Activated CD8-positive, alpha-beta memory T cell treated with anti-CD3 and anti-CD28 coated beads for 4 hours (primary cell): ENCODE measurements around the gene SPRY1.

Experiments
- DNase-seq, 2 donors: peaks; one replicate each; pipeline ENCODE4 v3.0.0-alpha.2; 2020; ENCODE audit warnings: low read depth in 2 of 2

Gene SPRY1

DNA sequence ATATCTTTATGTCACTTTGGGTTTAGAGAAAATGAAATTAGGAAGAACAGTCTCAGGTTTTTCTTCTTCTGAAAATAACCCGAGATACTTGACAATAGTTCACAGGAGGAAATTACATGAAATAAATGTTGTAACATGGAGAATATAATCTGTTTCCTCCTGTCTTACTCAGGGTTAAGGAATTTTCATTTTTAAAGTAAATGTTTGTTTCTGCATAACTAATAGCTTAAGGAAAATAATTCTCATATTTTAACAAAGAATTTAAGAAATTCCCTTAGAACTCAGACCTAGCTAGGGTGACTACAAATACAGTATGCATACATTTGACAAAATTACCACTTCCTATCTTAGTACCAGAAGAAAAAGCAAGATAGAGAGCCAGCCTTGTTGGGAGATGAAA, 17.2 kb upstream of the SPRY1 start:
- no peak for DNase-seq

DNA sequence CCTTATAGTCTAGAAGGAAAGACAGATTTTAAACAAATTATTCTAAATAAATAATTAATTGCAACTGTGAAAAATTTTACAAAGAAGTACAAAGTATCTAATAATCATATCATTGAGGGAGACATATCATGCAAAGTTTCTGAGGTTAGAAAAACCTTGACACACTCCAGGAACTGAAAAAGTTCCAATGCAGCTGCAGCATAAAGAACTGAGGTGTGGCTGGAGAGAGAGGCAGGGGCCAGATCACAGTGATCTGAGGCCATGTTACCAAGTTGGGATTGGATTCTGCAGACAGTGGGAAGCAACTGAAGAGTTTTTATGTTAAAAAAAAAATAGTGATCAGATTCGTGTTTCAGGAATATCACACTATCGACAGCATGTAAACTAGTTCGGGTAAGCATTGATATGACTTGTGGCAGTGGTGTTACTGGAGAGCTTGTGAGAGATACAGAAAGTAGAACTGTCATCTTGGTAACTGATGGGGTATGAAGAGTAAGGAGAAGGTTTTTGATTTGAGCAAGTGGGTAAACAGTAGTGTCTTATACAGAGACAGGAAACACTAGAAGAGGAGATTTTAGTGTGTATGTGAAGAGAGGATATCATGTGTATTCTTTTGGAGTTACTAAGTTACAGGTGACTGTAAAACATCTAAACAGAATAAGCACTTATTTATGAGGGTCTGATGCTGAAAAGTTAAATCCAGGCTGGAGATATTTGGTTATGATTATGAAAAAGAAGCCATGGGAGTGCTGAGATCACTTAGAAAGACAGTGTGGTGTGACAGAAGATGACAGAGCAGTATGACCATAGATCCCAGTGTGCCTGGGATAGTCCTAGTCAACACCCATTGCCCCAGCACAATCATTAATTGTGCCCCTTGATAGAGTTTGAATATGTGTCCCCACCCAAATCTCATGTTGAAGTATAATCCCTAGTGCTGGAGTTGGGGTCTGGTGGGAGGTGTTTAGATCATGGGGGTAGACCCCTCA, 15.6 kb upstream of the SPRY1 start:
- no peak for DNase-seq

- no peak for DNase-seq
Observed at GRCh38 chr4:123381996-123382395, 14.6 kb upstream of the SPRY1 start.

GRCh38 chr4:123383566-123383965, 13.0 kb upstream of the SPRY1 start:
- no peak for DNase-seq

DNA sequence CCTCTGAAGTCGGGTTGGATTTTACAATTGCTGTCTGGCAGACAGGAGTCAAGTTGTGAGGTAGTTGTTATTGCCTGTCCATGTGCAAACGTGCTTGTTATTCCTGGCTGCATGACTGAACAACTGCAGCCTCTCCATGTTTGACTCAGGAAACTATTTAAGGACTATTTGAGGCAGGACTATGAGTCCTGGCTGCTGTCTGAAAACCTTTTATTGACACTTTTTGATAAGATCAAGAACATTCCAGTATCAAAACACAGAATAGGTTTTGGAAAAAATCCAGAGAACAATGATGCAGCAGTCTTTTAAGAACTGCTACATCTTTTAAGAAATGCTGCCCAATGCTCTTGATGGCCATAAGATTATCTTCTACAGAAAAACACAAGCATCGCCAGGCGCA, 10.0 kb upstream of the SPRY1 start:
- no peak for DNase-seq

GRCh38 chr4:123390846-123391456, 5.6 kb upstream of the SPRY1 start:
- DNase-seq: no peak

DNA sequence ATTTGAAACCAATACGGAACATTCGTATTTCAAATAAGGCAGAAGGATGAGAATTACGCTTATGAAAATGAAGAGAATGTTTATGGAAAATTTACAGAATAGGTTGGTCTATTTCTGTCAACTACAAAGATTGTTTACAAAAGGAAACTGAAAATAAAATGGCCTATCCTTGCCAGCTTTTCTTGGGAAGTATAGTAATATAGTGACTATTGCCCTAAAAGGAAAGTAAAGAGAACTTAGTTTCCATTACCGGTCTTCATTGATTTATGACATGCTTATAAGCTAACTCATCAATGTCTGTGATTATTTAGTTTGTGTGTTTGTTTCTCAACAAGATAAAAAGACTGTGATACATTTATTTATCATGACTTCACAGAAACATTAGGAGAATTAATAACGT, 2.9 kb upstream of the SPRY1 start:
- no peak for DNase-seq

- DNase-seq: peak in 1 of 2 donors; percentile 24
Observed at GRCh38 chr4:123397144-123398065, 810 bp downstream of the SPRY1 start.

DNA sequence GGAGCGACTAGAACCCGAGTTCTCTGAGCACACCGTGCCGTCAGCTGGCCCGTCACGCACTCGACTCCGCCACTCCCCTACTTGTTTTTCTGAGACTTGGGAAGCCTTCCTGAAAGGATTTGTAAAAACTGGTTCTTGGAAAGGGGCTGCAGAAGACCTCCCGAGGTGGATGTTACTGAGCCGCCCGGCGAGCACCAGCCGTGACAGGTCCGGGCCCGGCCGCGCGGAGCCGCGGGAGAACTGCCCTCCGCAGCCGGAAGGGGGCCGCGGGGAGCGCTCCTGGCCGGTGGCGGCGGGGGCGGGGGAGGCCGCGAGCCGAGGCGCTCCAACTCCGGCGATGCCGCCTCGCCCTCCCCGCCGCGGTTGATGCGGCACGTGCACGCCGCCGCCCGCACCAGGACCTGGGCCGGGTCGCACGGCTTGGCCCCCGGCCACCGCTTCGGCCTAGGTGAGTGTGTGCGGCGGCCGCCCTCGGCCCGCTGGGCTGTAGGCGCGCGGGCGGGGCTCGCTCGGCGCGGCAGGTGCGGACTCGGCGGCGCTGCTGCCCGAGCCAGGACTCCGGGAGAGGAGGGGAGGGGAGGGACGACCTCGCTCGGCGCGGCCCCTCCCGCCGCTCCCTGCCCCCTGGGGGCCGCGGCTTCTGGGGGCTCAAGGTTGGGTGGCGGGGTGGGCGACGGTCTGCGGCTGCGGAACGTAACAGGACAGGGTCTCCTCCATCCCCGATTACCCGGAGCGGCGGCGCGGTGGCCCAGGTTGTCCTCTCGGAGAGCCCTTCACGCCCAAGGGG, 1.7 kb downstream of the SPRY1 start:
- DNase-seq: peak; percentile 20 to 31

DNA sequence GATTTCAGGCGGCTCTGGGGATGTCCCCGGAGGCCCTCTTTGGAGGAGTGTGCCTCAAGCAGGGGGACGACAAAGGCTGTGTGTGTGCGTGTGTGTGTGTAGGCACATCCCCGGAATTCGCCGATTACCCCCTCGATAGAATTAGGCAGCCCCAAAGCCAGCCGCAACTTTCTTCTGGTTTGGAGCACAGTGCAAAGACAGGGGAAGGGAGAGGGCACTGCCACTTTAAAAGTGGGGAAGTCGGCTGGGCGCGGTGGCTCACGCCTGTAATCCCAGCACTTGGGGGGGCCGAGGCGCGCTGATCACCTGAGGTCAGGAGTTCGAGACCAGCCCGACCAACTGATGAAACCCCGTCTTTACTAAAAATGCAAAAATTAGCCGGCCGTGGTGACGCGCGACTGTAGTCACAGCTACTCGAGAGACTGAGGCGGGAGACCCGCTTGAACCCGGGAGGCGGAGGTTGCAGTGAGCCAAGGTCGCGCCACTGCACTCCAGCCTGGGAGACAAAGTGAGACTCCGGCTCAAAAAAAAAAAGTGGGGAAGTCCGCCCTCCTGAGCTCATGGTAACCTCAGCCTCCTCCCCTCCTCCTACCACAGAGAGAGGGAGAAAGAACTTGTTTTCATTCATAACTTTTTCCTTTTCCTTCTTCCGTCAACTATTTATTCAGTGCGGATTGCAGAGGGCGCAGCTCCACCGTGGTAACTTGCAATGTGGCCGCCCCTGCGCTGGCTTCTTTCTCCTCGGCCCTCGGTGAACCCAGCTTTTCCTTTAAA, 2.4 kb downstream of the SPRY1 start:
- DNase-seq: peak; percentile 20 to 36

DNA sequence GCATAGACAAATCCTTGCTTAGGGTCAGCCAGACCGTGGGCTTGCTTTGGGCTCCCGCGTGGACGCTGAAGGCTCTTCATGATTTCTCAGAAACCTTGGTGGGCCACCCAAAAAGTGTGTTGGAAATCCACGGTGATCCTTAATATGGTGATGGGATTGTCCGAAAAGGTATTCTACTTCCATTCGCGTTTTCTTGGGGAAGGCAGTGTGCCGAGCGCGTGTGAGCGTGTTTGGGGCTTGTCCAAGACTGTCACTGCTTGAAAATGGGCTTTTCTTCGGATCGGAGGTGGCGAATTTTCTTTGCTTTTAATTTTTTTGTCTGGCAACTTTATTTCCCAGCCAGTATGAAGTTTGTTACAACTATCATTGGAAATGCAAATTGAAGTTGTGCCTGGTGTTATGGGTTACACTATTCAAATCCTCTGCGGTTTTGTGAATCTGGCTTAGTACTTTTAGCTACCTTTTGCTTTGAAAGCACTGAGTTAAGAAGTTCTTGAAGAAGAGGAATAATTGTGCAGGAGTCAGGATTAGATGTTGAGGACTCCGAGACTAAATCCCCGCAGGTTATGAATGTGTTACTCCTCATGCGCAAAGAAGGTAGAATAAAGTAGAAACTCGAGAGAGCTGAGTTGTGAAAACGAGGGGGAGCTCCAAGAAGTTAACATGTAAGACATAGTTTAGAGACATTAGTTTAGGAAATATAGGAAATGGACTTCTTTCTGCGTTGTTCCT, 3.2 kb downstream of the SPRY1 start:
- DNase-seq: no peak

GRCh38 chr4:123401271-123402120, 4.9 kb downstream of the SPRY1 start:
- DNase-seq: no peak

- DNase-seq: no peak
Observed at GRCh38 chr4:123402121-123402465, 5.5 kb downstream of the SPRY1 start.

DNA sequence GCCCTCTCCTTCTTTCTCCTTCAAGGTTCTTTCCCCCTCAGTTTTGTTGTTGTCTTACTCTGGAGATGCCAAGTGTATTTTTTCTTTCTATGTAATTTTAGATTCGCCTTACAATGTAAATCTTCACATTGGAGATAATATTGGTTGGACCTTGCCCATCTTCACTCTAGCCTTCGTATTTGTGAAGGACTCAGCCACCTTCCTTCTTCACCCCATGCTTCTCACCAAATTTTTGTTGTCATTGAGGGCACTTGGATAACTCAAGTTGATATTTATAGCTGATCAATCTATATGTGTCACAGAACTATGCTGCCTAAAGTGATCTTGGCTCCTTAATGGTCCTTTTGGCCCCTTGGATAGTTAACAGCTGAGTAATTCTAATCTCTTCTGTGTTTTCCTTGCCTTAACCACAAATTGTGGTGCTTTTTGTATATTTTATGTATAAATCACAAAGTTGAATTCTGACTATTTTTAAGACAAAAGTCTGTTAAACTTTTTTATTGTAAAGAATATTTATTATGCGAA, 6.5 kb downstream of the SPRY1 start:
- no peak for DNase-seq

DNA sequence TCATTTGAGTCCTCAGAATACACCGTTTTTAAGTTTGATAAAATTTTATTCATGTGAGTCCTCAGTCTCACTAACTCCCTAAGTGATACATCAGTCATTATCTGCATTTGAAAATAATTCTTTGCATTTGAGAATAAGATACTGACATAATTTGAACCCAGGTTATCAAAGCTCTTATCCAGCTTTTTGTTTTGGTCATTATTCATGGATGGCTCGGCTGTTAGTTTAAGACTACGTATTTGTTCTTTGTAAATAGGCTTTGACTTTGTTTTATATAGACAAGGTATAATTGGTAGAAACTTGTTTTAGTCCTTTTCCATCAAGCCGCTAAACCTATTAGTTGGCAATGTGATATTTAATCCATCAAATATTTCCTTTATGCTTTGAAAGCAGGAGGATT, 7.9 kb downstream of the SPRY1 start:
- no peak for DNase-seq

GRCh38 chr4:123405267-123405865, 8.8 kb downstream of the SPRY1 start:
- no peak for DNase-seq

DNA sequence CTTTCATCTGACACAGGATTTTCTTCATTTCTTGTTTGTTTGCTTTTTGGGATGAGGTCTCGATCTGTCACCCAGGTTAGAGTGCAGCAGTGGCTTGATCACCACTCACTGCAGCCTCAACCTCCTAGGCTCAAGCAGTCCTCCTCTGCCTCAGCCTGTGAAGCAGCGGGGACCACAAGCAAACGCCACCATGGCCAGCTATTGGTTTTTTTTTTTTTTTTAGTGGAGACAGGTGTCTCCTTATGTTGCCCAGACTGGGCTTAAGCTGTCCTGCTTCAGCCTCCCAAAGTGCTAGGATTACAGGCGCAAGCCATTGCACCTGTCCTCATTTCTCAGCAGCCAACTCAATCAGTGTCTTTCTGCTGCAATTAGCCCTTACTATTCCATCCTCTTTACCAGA, 10.3 kb downstream of the SPRY1 start:
- DNase-seq: no peak

GRCh38 chr4:123408471-123409084, 12.0 kb downstream of the SPRY1 start:
- DNase-seq: no peak
